ENCODE measurements around the gene PLPPR3.

Gene PLPPR3

GRCh38 chr19:807627-808422, 13.9 kb downstream of the PLPPR3 start:
- DNase-seq (ENCODE audit: low read depth), result no peak

- no peak for DNase-seq (ENCODE audit: low read depth)
Measured at GRCh38 chr19:806815-807421, 14.8 kb downstream of the PLPPR3 start.

- no peak for DNase-seq (ENCODE audit: low read depth)
Measured at GRCh38 chr19:805600-806550, 15.9 kb downstream of the PLPPR3 start.

- DNase-seq (ENCODE audit: low read depth), result no peak
Measured at GRCh38 chr19:805166-805551, 16.6 kb downstream of the PLPPR3 start.

- no peak for DNase-seq (ENCODE audit: low read depth)
Measured at GRCh38 chr19:804419-805165, 17.2 kb downstream of the PLPPR3 start.

- DNase-seq (ENCODE audit: low read depth), result no peak
Measured at GRCh38 chr19:803686-804418, 17.9 kb downstream of the PLPPR3 start.

GRCh38 chr19:803099-803561, 18.6 kb downstream of the PLPPR3 start:
- no peak for DNase-seq (ENCODE audit: low read depth)

- no peak for DNase-seq (ENCODE audit: low read depth)
Measured at GRCh38 chr19:802498-803098, 19.2 kb downstream of the PLPPR3 start.

GRCh38 chr19:801861-802497, 19.8 kb downstream of the PLPPR3 start:
- DNase-seq (ENCODE audit: low read depth), result no peak

- DNase-seq (ENCODE audit: low read depth), result no peak
Measured at GRCh38 chr19:801030-801860, 20.5 kb downstream of the PLPPR3 start.

GRCh38 chr19:800360-801029, 21.3 kb downstream of the PLPPR3 start:
- no peak for DNase-seq (ENCODE audit: low read depth)

- DNase-seq (ENCODE audit: low read depth), result no peak
Measured at GRCh38 chr19:799076-799881, 22.5 kb downstream of the PLPPR3 start.

- no peak for DNase-seq (ENCODE audit: low read depth)
Measured at GRCh38 chr19:798415-799075, 23.2 kb downstream of the PLPPR3 start.

GRCh38 chr19:797528-798414, 24.0 kb downstream of the PLPPR3 start:
- DNase-seq (ENCODE audit: low read depth), result peak; percentile 79

GRCh38 chr19:796692-797527, 24.8 kb downstream of the PLPPR3 start, which contains the start of gene PTBP1:
Gene PTBP1, plus strand, starts transcription at chr19:797452. Its CDS starts 46 bp downstream, at chr19:797498.
- peak; percentile 100 for DNase-seq (ENCODE audit: low read depth)

All from GM04504 (cell line).